NCI-H1694 (cell line): ENCODE results near the gene MT1F.
"Not testable (repeated sequence)": the region's sequence is repeated elsewhere in the genome, so short reads cannot be mapped to it uniquely, and the experiment has no call there.

Source experiments
- DNase-seq: peaks from one replicate; lab custom pipeline; 2025; lab: John Stamatoyannopoulos, UW

The MT1F gene

GRCh38 chr16:56645311-56645710 is 12.4 kb upstream of the MT1F start:
- no peak for DNase-seq

- DNase-seq, result no peak
These were observed 11.9 kb upstream of the MT1F start for GRCh38 chr16:56645838-56646237.

GRCh38 chr16:56647641-56648431 is 9.9 kb upstream of the MT1F start:
- no peak for DNase-seq

GRCh38 chr16:56649271-56649670 is 8.5 kb upstream of the MT1F start:
- DNase-seq, result no peak

GRCh38 chr16:56649820-56650219 is 7.9 kb upstream of the MT1F start:
- DNase-seq, result no peak

GRCh38 chr16:56651586-56651985 is 6.2 kb upstream of the MT1F start, which contains the start of gene MT1B:
MT1B (plus strand) TSS chr16:56651886; CDS start chr16:56651954, 68 bp downstream.
- no peak for DNase-seq

- DNase-seq, result no peak
These were observed 5.2 kb upstream of the MT1F start for GRCh38 chr16:56652600-56652999.

- DNase-seq, result no peak
These were observed 4.5 kb upstream of the MT1F start for GRCh38 chr16:56653218-56653617.

- DNase-seq, result no peak
These were observed 642 bp downstream of the MT1F start for GRCh38 chr16:56658327-56658875.

GRCh38 chr16:56662357-56663354 is 4.9 kb downstream of the MT1F start:
- no peak for DNase-seq

GRCh38 chr16:56664506-56664905 is 6.7 kb downstream of the MT1F start:
- no peak for DNase-seq

- DNase-seq, result not testable (repeated sequence)
These were observed 7.8 kb downstream of the MT1F start for GRCh38 chr16:56665286-56666261.

- DNase-seq, result no peak
These were observed 10.1 kb downstream of the MT1F start, which contains the start of gene MT1G for GRCh38 chr16:56667581-56668571. MT1G (minus strand) TSS chr16:56668065; CDS start chr16:56667993, 72 bp downstream.

- DNase-seq, result no peak
These were observed 11.5 kb downstream of the MT1F start, which contains the start of gene MT1H for GRCh38 chr16:56669005-56669839. MT1H (plus strand) TSS chr16:56669814; CDS start chr16:56669885, 71 bp downstream.

GRCh38 chr16:56669840-56670619 is 12.3 kb downstream of the MT1F start:
- DNase-seq, result no peak

GRCh38 chr16:56670620-56670934 is 12.8 kb downstream of the MT1F start:
- DNase-seq, result no peak

GRCh38 chr16:56671691-56672090 is 13.9 kb downstream of the MT1F start:
- DNase-seq, result not testable (repeated sequence)

GRCh38 chr16:56672171-56672570 is 14.4 kb downstream of the MT1F start:
- DNase-seq, result not testable (repeated sequence)
